Spleen (tissue), 11 donors: ENCODE measurements around the gene RFESD. TPM values are rescaled to one million over a fixed set of nuclear protein-coding genes. Genes with fewer than 3 reads are reported as not detected.
A peak's percentile ranks its signal among the peaks of the same experiment; 100 is the strongest.

ENCODE experiments used
- DNase-seq: peaks from one replicate; pipeline ENCODE4 v3.0.0-alpha.2; 2020
- H3K27ac ChIP-seq, 8 donors: fragments of 200-600 bp; sonication (generic) in 7 of 8; 1 replicate in 4 of 8; 2 replicates in 4 of 8; pipeline versions ENCODE4 v1.5.0 to v1.8.0; 2016 to 2021; ENCODE audit warnings: inconsistent platforms in 4 of 8, mild to moderate bottlenecking in 4 of 8, moderate library complexity in 1 of 8
- H3K27me3 ChIP-seq, 7 donors: fragments of 200-600 bp; sonication (generic) in 6 of 7; replicated peaks in 1 of 7; 1 replicate in 4 of 7; 2 replicates in 3 of 7; pipeline versions ENCODE4 v1.5.0 to v1.8.0; 2016 to 2021; ENCODE audit warnings: inconsistent platforms in 3 of 7, mild to moderate bottlenecking in 1 of 7
- H3K36me3 ChIP-seq, 6 donors: fragments of 200-600 bp; sonication (generic) in 5 of 6; 1 replicate in 4 of 6; 2 replicates in 2 of 6; pipeline versions ENCODE4 v1.5.0 to v1.8.0; 2016 to 2021; ENCODE audit warnings: inconsistent platforms in 2 of 6
- H3K4me1 ChIP-seq, 6 donors: fragments of 200-600 bp; sonication (generic) in 5 of 6; 1 replicate in 3 of 6; 2 replicates in 3 of 6; pipeline versions ENCODE4 v1.5.0 to v1.8.0; 2016 to 2021; ENCODE audit warnings: inconsistent platforms in 3 of 6
- H3K4me3 ChIP-seq, 8 donors: fragments of 200-600 bp; sonication (generic) in 7 of 8; 1 replicate in 4 of 8; 2 replicates in 4 of 8; pipeline versions ENCODE4 v1.5.0 to v1.8.0; 2016 to 2021; ENCODE audit warnings: inconsistent platforms in 4 of 8, mild to moderate bottlenecking in 4 of 8, moderate library complexity in 2 of 8
- H3K9me3 ChIP-seq, 8 donors: fragments of 200-600 bp; sonication (generic) in 7 of 8; 1 replicate in 4 of 8; 2 replicates in 4 of 8; pipeline versions ENCODE4 v1.5.0 to v1.8.0; 2016 to 2021; ENCODE audit warnings: inconsistent platforms in 4 of 8
- POLR2A ChIP-seq, 3 donors: fragments of 450-650 bp; IDR thresholded peaks; one replicate each; pipeline ENCODE4 v1.5.1; 2017; ENCODE audit warnings: antibody characterized with exemption in 3 of 3, mild to moderate bottlenecking in 1 of 3
- POLR2AphosphoS5 ChIP-seq, 3 donors: sonication (generic); formaldehyde crosslinking; IDR thresholded peaks; one replicate each; pipeline ENCODE4 v1.5.1; 2017; ENCODE audit warnings: antibody characterized with exemption in 3 of 3
- WGBS, 5 donors: extraction: QIAGEN DNeasy Blood & Tissue Kit in 3 of 5; methylation state at CpG; one replicate each; pipeline versions ENCODE4 v1.1.5 to v1.1.7; 2013 to 2018; 5-methylcytosine and 5-hydroxymethylcytosine counted together
- intact Hi-C: fragments of 100-400 bp; cut with DNase I; formaldehyde crosslinking; loops from one replicate; pipeline ENCODE4 v1.15.0; 2023; ENCODE audit warnings: low total_unique reads
- polyA plus RNA-seq, 3 donors: library from polyadenylated mRNA; stranded (reverse); fragments of 200-250 nt; gene quantifications; one replicate each; pipeline ENCODE4 v1.2.1, GENCODE V29; 2013
- total RNA-seq, 7 donors: library from RNA; depleted of rRNA in 3 of 7; stranded (reverse); fragments of >200 nt in 3 of 7; fragmentation: NEBNext Ultra II Directional in 4 of 7; extraction: Animal tissue kit (Norgen Biotek cat#: 25700) in 4 of 7; gene quantifications; one replicate each; pipeline versions ENCODE4 v1.1.0 to v1.2.1, GENCODE V29; 2016 to 2021
- TF ChIP-seq, protein P1 (sequence below), 11 experiments: fragments of 200-600 bp in 7 of 11; fragments of 450-650 bp in 4 of 11; sonication (generic) in 4 of 11; IDR thresholded peaks in 8 of 11; conservative IDR thresholded peaks in 3 of 11; 1 replicate in 7 of 11; 2 replicates in 4 of 11; pipeline versions ENCODE4 v1.4.0 to v1.8.0; 2016 to 2021; ENCODE audit warnings: antibody characterized with exemption in 11 of 11, inconsistent platforms in 4 of 11, mild to moderate bottlenecking in 1 of 11
- donor health status: healthy with polysubstance abuse.
- donor health status: DM: no; HTN: no; CAD: no; lungs with moderate emphysema.
- donor health status: DM: no; HTN: no; CAD: no.
- donor health status: Bipolar disorder and iron deficiency.
- donor health status: healthy.
- donor health status: DM: no; HTN: no; CAD: no.
- donor health status: DM: yes; HTN: yes; CAD: no.

Gene RFESD
- total and polyA plus RNA-seq, 10 donors = 1.3 to 6.5 (median 3.5) TPM

DNA sequence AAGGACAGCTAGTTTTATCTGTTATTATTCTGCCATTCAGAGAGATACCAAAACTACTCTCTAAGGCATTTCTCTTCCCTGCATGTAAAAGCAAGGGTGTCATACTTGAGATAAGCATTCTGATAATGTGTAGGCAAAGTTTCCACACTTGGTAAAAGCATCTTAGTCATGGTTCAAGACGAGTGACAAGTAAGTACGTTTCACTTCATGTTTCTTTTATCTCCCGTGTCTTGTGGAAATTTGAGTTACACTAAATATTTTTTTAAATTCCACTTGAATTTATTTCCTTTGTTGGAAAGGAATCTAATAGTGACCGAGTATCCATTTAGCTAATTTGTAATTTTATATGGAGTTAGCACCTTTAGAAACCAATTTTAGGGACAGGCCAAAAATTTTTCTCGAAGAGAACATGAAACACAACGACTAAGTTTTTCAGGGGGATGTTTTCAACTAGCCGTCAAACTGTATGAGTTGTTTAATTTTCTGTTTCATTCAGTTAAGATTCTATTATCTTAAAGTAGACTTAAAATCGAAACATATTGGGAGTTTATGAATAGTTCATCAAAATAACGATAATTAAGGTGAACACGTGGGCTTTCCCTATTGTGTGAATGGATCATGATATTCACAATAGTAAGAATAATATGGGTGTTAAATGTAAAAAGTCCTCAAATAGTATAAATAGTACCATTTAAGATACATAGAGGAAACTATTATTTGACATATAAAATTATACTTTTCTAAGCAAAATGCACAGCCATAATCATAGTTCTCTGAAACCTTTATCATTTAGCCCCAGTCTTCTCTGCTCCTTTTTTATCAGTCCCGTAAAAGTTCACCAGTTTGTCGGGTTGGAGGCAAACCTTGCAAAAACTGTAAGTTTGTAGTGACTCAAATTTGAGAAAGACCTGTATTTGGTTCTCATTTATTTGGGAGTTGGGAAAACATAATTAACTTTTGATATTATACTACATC lies 1.6 kb downstream of the RFESD start:
- WGBS, 5 donors = 70 to 78% (median 72%) methylated on average over 12 of the region's 12 CpGs
- intact Hi-C loops = loop anchor here (5.0 to 10.0 kb wide), 2 partner anchors 199 to 687 kb away; no protein-coding TSS in a partner anchor
- TF ChIP-seq, protein P1, sequence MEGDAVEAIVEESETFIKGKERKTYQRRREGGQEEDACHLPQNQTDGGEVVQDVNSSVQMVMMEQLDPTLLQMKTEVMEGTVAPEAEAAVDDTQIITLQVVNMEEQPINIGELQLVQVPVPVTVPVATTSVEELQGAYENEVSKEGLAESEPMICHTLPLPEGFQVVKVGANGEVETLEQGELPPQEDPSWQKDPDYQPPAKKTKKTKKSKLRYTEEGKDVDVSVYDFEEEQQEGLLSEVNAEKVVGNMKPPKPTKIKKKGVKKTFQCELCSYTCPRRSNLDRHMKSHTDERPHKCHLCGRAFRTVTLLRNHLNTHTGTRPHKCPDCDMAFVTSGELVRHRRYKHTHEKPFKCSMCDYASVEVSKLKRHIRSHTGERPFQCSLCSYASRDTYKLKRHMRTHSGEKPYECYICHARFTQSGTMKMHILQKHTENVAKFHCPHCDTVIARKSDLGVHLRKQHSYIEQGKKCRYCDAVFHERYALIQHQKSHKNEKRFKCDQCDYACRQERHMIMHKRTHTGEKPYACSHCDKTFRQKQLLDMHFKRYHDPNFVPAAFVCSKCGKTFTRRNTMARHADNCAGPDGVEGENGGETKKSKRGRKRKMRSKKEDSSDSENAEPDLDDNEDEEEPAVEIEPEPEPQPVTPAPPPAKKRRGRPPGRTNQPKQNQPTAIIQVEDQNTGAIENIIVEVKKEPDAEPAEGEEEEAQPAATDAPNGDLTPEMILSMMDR (IDR thresholded peaks at IDR 0.05 in 8 of 11, conservative IDR thresholded peaks at IDR 0.05 in 3 of 11) = no peak
- no peak for TF ChIP-seq POLR2A (IDR thresholded peaks at IDR 0.05)
- TF ChIP-seq POLR2AphosphoS5 (IDR thresholded peaks at IDR 0.05) = no peak
- H3K27me3 ChIP-seq = no peaks in the 10 kb centered on the region
- H3K27ac ChIP-seq = peak overlapping the region in 4 of 8 donors; percentile 92 to 95 (median 94)
- peaks cover 0 to 7% (median 0%) of the 10 kb centered on the region in 6 donors for H3K36me3 ChIP-seq
- peak overlapping the region in 2 of 8 donors; percentile 48 to 66 for H3K4me3 ChIP-seq
- H3K4me1 ChIP-seq = peaks cover 11 to 42% (median 24%) of the 10 kb centered on the region in 6 donors
- no peaks in the 10 kb centered on the region for H3K9me3 ChIP-seq
- DNase-seq = no peak

DNA sequence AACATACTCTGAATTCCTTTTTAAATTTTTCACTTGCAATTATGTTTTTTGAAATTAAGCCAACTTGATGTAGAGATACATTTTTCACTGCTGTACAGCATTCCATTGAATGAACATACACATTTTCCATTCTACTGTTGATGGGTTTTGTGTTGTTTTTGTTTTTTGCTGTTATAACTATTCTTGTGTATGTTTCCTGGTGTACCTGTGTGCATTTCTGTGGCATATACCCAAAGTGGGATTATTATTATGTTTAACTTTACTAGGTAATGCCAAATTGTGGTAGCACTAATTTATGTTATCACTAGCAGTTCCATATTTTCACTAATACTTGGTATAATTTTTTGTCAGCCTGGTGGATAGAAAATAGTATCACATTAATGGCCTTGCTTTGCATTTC lies 2.7 kb downstream of the RFESD start:
- H3K27ac ChIP-seq = no peak overlapping the region
- peaks cover 11 to 37% (median 21%) of the 10 kb centered on the region in 6 donors for H3K4me1 ChIP-seq
- no peaks in the 10 kb centered on the region for H3K27me3 ChIP-seq
- H3K36me3 ChIP-seq = peaks cover 0 to 17% (median 0%) of the 10 kb centered on the region in 6 donors
- no peaks in the 10 kb centered on the region for H3K9me3 ChIP-seq
- intact Hi-C loops = loop anchor here (5.0 to 10.0 kb wide), 2 partner anchors 198 to 686 kb away; no protein-coding TSS in a partner anchor
- TF ChIP-seq POLR2AphosphoS5 (IDR thresholded peaks at IDR 0.05) (no peak), POLR2A (IDR thresholded peaks at IDR 0.05) (no peak)
- TF ChIP-seq, protein P1 (IDR thresholded peaks at IDR 0.05 in 8 of 11, conservative IDR thresholded peaks at IDR 0.05 in 3 of 11) = no peak
- no peak for DNase-seq
- H3K4me3 ChIP-seq = no peak overlapping the region

DNA sequence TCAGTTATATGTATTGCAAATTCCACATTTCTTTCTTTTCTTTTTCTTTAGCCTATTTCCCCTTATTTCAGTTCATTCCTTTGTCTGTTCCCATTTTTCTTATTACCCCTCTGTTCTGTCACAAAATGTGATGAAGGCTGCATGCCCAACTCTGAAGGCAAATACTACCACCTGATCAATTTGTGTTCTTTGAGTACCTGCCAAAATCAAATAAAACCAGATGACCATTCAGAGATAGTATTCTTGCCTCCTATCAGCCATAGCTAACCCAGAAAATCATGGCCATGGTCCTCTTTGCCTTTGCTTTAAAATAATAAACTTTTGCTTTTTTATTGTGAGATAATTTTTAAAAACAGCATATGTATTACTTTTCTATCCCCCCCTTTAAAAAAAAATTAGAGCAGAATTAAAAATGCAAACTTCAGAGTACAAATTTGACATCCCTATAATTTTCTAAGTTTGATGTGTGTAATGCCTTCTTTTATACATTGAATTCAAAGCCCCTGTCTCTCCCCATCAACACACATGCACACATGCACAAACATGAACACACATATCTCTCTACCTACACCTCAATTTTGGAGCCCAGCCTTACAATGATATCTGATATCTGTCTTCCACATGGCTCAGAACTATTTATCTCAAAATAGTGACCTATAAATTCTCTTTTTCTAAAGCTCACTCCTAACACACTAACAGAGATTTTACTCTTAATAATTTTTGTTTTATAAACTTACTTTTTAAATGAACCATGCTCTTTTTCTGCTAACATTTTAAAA lies 3.5 kb downstream of the RFESD start:
- H3K36me3 ChIP-seq = peaks cover 0 to 23% (median 0%) of the 10 kb centered on the region in 6 donors

More for the DNA sequence above, 3.5 kb downstream of the RFESD start:
- no peaks in the 10 kb centered on the region for H3K27me3 ChIP-seq
- no peak for TF ChIP-seq POLR2AphosphoS5 (IDR thresholded peaks at IDR 0.05)
- TF ChIP-seq, protein P1 (IDR thresholded peaks at IDR 0.05 in 8 of 11, conservative IDR thresholded peaks at IDR 0.05 in 3 of 11) = no peak
- TF ChIP-seq POLR2A (IDR thresholded peaks at IDR 0.05) = no peak
- H3K4me1 ChIP-seq = peaks cover 11 to 32% (median 17%) of the 10 kb centered on the region in 6 donors
- no peak overlapping the region for H3K4me3 ChIP-seq
- intact Hi-C loops = loop anchor here (5.0 to 10.0 kb wide), 2 partner anchors 197 to 685 kb away; no protein-coding TSS in a partner anchor
- H3K9me3 ChIP-seq = no peaks in the 10 kb centered on the region
- DNase-seq = no peak
- H3K27ac ChIP-seq = no peak overlapping the region
